Common myeloid progenitor, CD34-positive (primary cell): ENCODE results near the gene STX16.

ENCODE experiments used
- CTCF ChIA-PET: fragments of 350-600 bp; sonication (Branson Sonifier 250); formaldehyde crosslinking; loops from one replicate; lab custom pipeline; 2021; ENCODE audit warnings: antibody characterized with exemption; lab: Charles Lee
- POLR2A ChIA-PET: fragments of 350-600 bp; sonication (Branson Sonifier 250); formaldehyde crosslinking; loops from one replicate; lab custom pipeline; 2021; ENCODE audit warnings: antibody characterized with exemption; lab: Charles Lee
- DNase-seq, 3 donors: peaks; one replicate each; pipeline versions ENCODE4 v3.0.0 to v3.0.0-alpha.2; 2013
- H3K27ac ChIP-seq, 2 experiments: 1 replicate in 1 of 2; 2 replicates in 1 of 2; pipeline ENCODE4 v1.7.0; 2013; ENCODE audit warnings: inconsistent platforms in 2 of 2, low read length in 2 of 2, mild to moderate bottlenecking in 2 of 2, low read depth in 1 of 2, moderate library complexity in 1 of 2; ENCODE audit not compliant: severe bottlenecking in 2 of 2, insufficient read depth in 1 of 2, poor library complexity in 1 of 2
- H3K27me3 ChIP-seq, 5 experiments: replicated peaks in 2 of 5; 1 replicate in 3 of 5; 2 replicates in 2 of 5; pipeline versions ENCODE4 v1.6.1 to v1.7.0; 2013; ENCODE audit warnings: low read length in 4 of 5, mild to moderate bottlenecking in 2 of 5, moderate library complexity in 2 of 5, inconsistent platforms in 1 of 5; ENCODE audit not compliant: insufficient read depth in 5 of 5, control insufficient read depth in 4 of 5
- H3K36me3 ChIP-seq, 4 experiments: 1 replicate in 2 of 4; 2 replicates in 2 of 4; pipeline versions ENCODE4 v1.6.1 to v1.7.0; 2013; ENCODE audit warnings: low read length in 3 of 4, control low read depth in 1 of 4, mild to moderate bottlenecking in 1 of 4; ENCODE audit not compliant: control insufficient read depth in 4 of 4, insufficient read depth in 4 of 4
- H3K4me1 ChIP-seq, 4 experiments: 1 replicate in 3 of 4; 2 replicates in 1 of 4; pipeline versions ENCODE4 v1.6.1 to v1.7.1; 2013; ENCODE audit warnings: low read length in 3 of 4, mild to moderate bottlenecking in 3 of 4, control low read depth in 1 of 4, inconsistent platforms in 1 of 4, moderate library complexity in 1 of 4; ENCODE audit not compliant: control insufficient read depth in 4 of 4, insufficient read depth in 4 of 4; ENCODE audit errors: control extremely low read depth in 1 of 4
- H3K4me3 ChIP-seq, 7 experiments: 1 replicate in 4 of 7; 2 replicates in 3 of 7; pipeline versions ENCODE4 v1.5.1 to v1.7.0; 2013; ENCODE audit warnings: mild to moderate bottlenecking in 7 of 7, low read length in 6 of 7, moderate library complexity in 6 of 7, inconsistent platforms in 2 of 7, low read depth in 2 of 7, control low read depth in 1 of 7; ENCODE audit not compliant: insufficient read depth in 4 of 7, control insufficient read depth in 1 of 7; ENCODE audit errors: extremely low read depth in 1 of 7
- H3K9me3 ChIP-seq, 5 experiments: 1 replicate in 4 of 5; 2 replicates in 1 of 5; pipeline versions ENCODE4 v1.6.1 to v1.7.1; 2013; ENCODE audit warnings: low read length in 4 of 5, mild to moderate bottlenecking in 2 of 5, inconsistent platforms in 1 of 5, low read depth in 1 of 5, moderate library complexity in 1 of 5; ENCODE audit not compliant: control insufficient read depth in 4 of 5, insufficient read depth in 2 of 5; ENCODE audit errors: control extremely low read depth in 1 of 5
- WGBS: methylation state at CpG from one replicate; pipeline ENCODE4 v1.1.5; 2013; ENCODE audit not compliant: insufficient coverage; 5-methylcytosine and 5-hydroxymethylcytosine counted together

STX16 gene

GRCh38 chr20:58693226-58694006 is 42.3 kb downstream of the STX16 start:
- ChIA-PET CTCF (interaction anchor here (1.2 to 3.4 kb wide), 3 partner anchors 12 to 42 kb away, joined by 3 to 13 read pairs (median 5); partner anchors contain the start of gene STX16), POLR2A (no interaction called here)
- WGBS = 55% methylated on average over 43 of the region's 51 CpGs
- peaks cover 4 to 28% (median 15%) of the 10 kb centered on the region in 4 experiments for H3K36me3 ChIP-seq
- H3K4me1 ChIP-seq = peaks cover 0 to 19% (median 16%) of the 10 kb centered on the region in 4 experiments
- peak overlapping the region in 1 of 2 experiments; percentile 46 for H3K27ac ChIP-seq
- peak overlapping the region; percentile 20 to 70 (median 52) for H3K4me3 ChIP-seq
- DNase-seq = peak in 2 of 3 donors; percentile 23 to 38
- H3K27me3 ChIP-seq = no peaks in the 10 kb centered on the region
- no peaks in the 10 kb centered on the region for H3K9me3 ChIP-seq

- Histone ChIP-seq H3K36me3 (peaks cover 4 to 35% (median 19%) of the 10 kb centered on the region in 4 experiments), H3K9me3 (no peaks in the 10 kb centered on the region), H3K27ac (no peak overlapping the region), H3K4me3 (no peak overlapping the region), H3K4me1 (peaks cover 0 to 17% (median 15%) of the 10 kb centered on the region in 4 experiments), H3K27me3 (no peaks in the 10 kb centered on the region)
- POLR2A ChIA-PET = no interaction called here
- 94% methylated on average over 28 of the region's 33 CpGs for WGBS
- no peak for DNase-seq
- CTCF ChIA-PET = interaction anchor here (3.4 kb wide), 1 partner anchor 43 kb away, joined by 13 read pairs; the partner anchor contains the start of gene STX16
Observed at GRCh38 chr20:58694241-58695083, 43.4 kb downstream of the STX16 start.

GRCh38 chr20:58695084-58695722 is 44.1 kb downstream of the STX16 start:
- DNase-seq = no peak
- CTCF ChIA-PET = interaction anchor here (3.4 kb wide), 1 partner anchor 44 kb away, joined by 13 read pairs; the partner anchor contains the start of gene STX16
- no peaks in the 10 kb centered on the region for H3K27me3 ChIP-seq
- no peaks in the 10 kb centered on the region for H3K9me3 ChIP-seq
- H3K4me3 ChIP-seq = no peak overlapping the region
- H3K4me1 ChIP-seq = peaks cover 0 to 17% (median 15%) of the 10 kb centered on the region in 4 experiments
- no peak overlapping the region for H3K27ac ChIP-seq
- peaks cover 6 to 43% (median 24%) of the 10 kb centered on the region in 4 experiments for H3K36me3 ChIP-seq
- POLR2A ChIA-PET = interaction anchor here (0.6 kb wide), 1 partner anchor 90 kb away, joined by 3 read pairs; no protein-coding TSS in a partner anchor
- WGBS = 97% methylated on average over 6 of the region's 9 CpGs

GRCh38 chr20:58695895-58696375 is 44.9 kb downstream of the STX16 start:
- Histone ChIP-seq H3K9me3 (no peaks in the 10 kb centered on the region), H3K4me1 (peaks cover 0 to 17% (median 15%) of the 10 kb centered on the region in 4 experiments), H3K27ac (no peak overlapping the region), H3K27me3 (no peaks in the 10 kb centered on the region), H3K36me3 (peaks cover 8 to 47% (median 25%) of the 10 kb centered on the region in 4 experiments), H3K4me3 (no peak overlapping the region)
- no peak for DNase-seq
- ChIA-PET CTCF (interaction anchor here (3.4 kb wide), 1 partner anchor 44 kb away, joined by 13 read pairs; the partner anchor contains the start of gene STX16), POLR2A (no interaction called here)
- WGBS = 93% methylated on average over 10 of the region's 10 CpGs

GRCh38 chr20:58696411-58696961 is 45.4 kb downstream of the STX16 start:
- ChIA-PET POLR2A (no interaction called here), CTCF (no interaction called here)
- Histone ChIP-seq H3K27ac (no peak overlapping the region), H3K9me3 (no peaks in the 10 kb centered on the region), H3K4me1 (peaks cover 0 to 16% (median 15%) of the 10 kb centered on the region in 4 experiments), H3K36me3 (peaks cover 8 to 49% (median 26%) of the 10 kb centered on the region in 4 experiments), H3K27me3 (no peaks in the 10 kb centered on the region), H3K4me3 (no peak overlapping the region)
- 89% methylated on average over 10 of the region's 10 CpGs for WGBS
- DNase-seq = no peak

- WGBS = 96% methylated on average over 21 of the region's 21 CpGs
- Histone ChIP-seq H3K4me3 (no peak overlapping the region), H3K27me3 (no peaks in the 10 kb centered on the region), H3K36me3 (peaks cover 8 to 57% (median 29%) of the 10 kb centered on the region in 4 experiments), H3K9me3 (no peaks in the 10 kb centered on the region), H3K4me1 (peaks cover 0 to 13% (median 11%) of the 10 kb centered on the region in 4 experiments), H3K27ac (no peak overlapping the region)
- POLR2A ChIA-PET = no interaction called here
- CTCF ChIA-PET = interaction anchor here (0.6 kb wide), 1 partner anchor 19 kb away, joined by 4 read pairs; no protein-coding TSS in a partner anchor
- no peak for DNase-seq
Observed at GRCh38 chr20:58697201-58697866, 46.3 kb downstream of the STX16 start.
